Fibroblast of mammary gland (primary cell): Measurements from ENCODE around the gene CRYGB.
A peak's percentile ranks its signal among the peaks of the same experiment; 100 is the strongest.
"Not testable (repeated sequence)": the region's sequence is repeated elsewhere in the genome, so short reads cannot be mapped to it uniquely, and the experiment has no call there.

ENCODE experiments used
- DNase-seq: peaks from one replicate; pipeline ENCODE4 v3.0.0-alpha.2; 2010; ENCODE audit warnings: low read depth
- H3K4me3 ChIP-seq: 2 replicates; pipeline ENCODE4 v1.5.1; 2011; ENCODE audit warnings: low read depth, mild to moderate bottlenecking, low read length, moderate library complexity; ENCODE audit not compliant: control insufficient read depth
- CTCF ChIP-seq: conservative IDR thresholded peaks from 2 replicates; pipeline ENCODE4 v1.5.1; 2011; ENCODE audit warnings: low read depth, low read length, inconsistent platforms; ENCODE audit not compliant: control insufficient read depth, insufficient read depth

CRYGB gene

GRCh38 chr2:208142925-208143799 lies 2.8 kb downstream of the CRYGB start:
- H3K4me3 ChIP-seq = no peak overlapping the region
- TF ChIP-seq CTCF = no peak
- DNase-seq = no peak

GRCh38 chr2:208142240-208142924 lies 3.6 kb downstream of the CRYGB start:
- H3K4me3 ChIP-seq = no peak overlapping the region
- no peak for TF ChIP-seq CTCF
- DNase-seq = peak; percentile 12

- DNase-seq = no peak
- no peak overlapping the region for H3K4me3 ChIP-seq
Measured at GRCh38 chr2:208139447-208139846, 6.5 kb downstream of the CRYGB start.

DNA sequence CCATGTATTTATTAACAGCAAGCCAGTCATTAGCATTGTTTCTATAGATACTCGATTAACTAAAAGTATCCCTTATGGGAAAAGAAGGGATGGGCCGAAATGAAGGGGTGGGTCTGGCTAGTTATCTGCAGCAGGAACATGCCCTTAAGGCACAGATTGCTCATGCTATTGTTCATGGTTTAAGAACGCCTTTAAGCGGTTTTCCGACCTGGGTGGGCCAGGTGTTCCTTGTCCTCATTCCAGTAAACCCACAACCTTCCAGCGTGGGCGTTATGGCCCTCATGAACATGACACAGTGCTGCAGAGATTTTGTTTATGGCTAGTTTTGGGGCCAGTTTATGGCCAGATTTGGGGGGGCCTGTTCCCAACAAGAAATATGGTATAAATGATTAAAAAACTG lies 7.6 kb downstream of the CRYGB start:
- H3K4me3 ChIP-seq, DNase-seq: not testable (repeated sequence)

More at GRCh38 chr2:208139447-208139846, 6.5 kb downstream of the CRYGB start:
- no peak for TF ChIP-seq CTCF

DNA sequence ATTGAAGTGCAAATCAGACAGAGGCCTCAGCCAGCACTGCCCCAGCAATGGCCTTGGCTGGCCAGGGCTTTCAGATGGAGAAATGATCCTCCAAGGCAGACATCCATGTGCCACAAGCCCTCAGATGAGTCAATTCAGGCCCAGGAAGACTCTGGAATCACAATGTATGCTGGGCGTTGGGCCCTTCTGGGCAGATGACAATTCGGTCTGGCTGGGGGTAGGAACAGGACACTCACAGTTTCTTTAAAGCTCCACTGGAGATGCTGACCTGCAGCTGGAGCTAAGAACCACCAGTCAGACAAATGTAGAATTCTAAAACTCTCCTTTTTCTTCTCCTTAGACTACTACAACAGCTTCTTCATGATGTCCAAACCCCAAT lies 9.3 kb downstream of the CRYGB start:
- DNase-seq = no peak
- TF ChIP-seq CTCF = no peak
- no peak overlapping the region for H3K4me3 ChIP-seq

DNA sequence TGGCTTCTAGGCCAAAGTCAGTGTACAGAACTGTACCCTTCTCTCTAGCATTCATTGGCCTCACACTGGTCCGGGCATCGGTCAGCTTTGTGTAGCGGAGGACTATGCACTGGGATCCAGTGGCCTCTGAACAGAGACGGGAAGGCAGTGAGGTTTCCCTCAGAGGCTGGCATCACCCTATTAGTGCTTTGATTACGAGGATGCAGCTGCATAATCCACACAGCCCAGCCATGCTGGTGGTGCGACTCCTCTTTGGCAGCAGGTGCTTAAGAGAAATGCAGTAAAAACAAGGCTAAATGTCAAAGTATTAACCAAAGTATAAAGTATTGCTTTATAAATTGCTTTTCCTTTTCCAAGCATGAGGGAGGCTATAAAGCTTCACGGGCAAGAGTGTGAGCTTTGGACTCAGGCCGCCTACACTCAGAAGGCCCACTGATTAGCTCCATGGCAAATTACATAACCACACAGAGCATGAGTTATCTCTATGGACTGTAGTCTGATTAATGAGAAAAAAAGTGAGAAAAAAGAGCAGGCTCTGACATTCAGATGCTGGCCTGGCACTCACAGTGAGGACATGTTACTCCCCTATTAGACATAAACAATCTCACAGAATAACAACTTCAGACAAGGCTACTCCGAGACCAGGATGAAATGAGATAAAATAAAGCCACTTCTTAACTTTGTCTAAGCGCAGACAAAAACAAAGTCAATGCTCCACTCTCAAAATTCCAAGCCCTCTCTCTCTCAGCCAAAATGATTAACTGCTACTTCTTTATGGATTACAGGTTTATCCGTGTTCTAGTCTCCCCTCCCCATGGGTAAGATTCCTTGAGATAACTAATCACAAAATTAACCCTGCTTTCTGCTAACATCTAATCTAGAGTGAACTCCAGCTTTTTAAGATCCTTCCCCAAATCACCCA lies 9.9 kb downstream of the CRYGB start:
- no peak for DNase-seq
- TF ChIP-seq CTCF = no peak
- no peak overlapping the region for H3K4me3 ChIP-seq
